ENCODE measurements around the gene RNF114. TPM values are rescaled to one million over a fixed set of nuclear protein-coding genes. Genes with fewer than 3 reads are reported as not detected.
"Not testable (repeated sequence)": the region's sequence is repeated elsewhere in the genome, so short reads cannot be mapped to it uniquely, and the experiment has no call there.

Gene RNF114
- total RNA-seq, 4 donors from 2014 or later, result 48.7 to 166 (median 103) TPM

- no peak overlapping the region for H3K4me3 ChIP-seq (ENCODE audit: low read depth, poor library complexity, severe bottlenecking)
- no peak for DNase-seq (ENCODE audit: low spot score in 2 of 2)
- 48 to 58% methylated on average over 11 of the region's 11 CpGs for WGBS, 2 donors
- TF ChIP-seq CTCF (IDR thresholded peaks at IDR 0.05) (no peak), POLR2A (IDR thresholded peaks at IDR 0.05) (no peak)
- intact Hi-C loops (cut with DNase I; ENCODE audit: low total_unique reads), result no loop called here
Observed at GRCh38 chr20:49892817-49893216, 43.4 kb upstream of the RNF114 start.

- no peak overlapping the region for H3K4me3 ChIP-seq (ENCODE audit: low read depth, poor library complexity, severe bottlenecking)
- WGBS, 2 donors, result 71 to 72% methylated on average over 12 of the region's 12 CpGs
- intact Hi-C loops (cut with DNase I; ENCODE audit: low total_unique reads), result no loop called here
- DNase-seq (ENCODE audit: low spot score in 2 of 2), result no peak
- no peak for TF ChIP-seq CTCF (IDR thresholded peaks at IDR 0.05)
- no peak for TF ChIP-seq POLR2A (IDR thresholded peaks at IDR 0.05)
Observed at GRCh38 chr20:49893242-49894072, 42.7 kb upstream of the RNF114 start.

- TF ChIP-seq POLR2A (IDR thresholded peaks at IDR 0.05) (no peak), CTCF (IDR thresholded peaks at IDR 0.05) (no peak)
- intact Hi-C loops (cut with DNase I; ENCODE audit: low total_unique reads), result no loop called here
- no peak for DNase-seq (ENCODE audit: low spot score in 2 of 2)
- WGBS, 2 donors, result 77 to 79% methylated on average over 6 of the region's 6 CpGs
- no peak overlapping the region for H3K4me3 ChIP-seq (ENCODE audit: low read depth, poor library complexity, severe bottlenecking)
Observed at GRCh38 chr20:49894073-49894470, 42.1 kb upstream of the RNF114 start.

- H3K4me3 ChIP-seq (ENCODE audit: low read depth, poor library complexity, severe bottlenecking); DNase-seq (ENCODE audit: low spot score in 2 of 2); intact Hi-C loops (cut with DNase I; ENCODE audit: low total_unique reads): not testable (repeated sequence)
- 82 to 86% methylated on average over 7 of the region's 7 CpGs for WGBS, 2 donors
Observed at GRCh38 chr20:49895474-49896093, 40.6 kb upstream of the RNF114 start.

GRCh38 chr20:49896204-49896603 is 40.0 kb upstream of the RNF114 start:
- no peak overlapping the region for H3K4me3 ChIP-seq (ENCODE audit: low read depth, poor library complexity, severe bottlenecking)
- TF ChIP-seq POLR2A (IDR thresholded peaks at IDR 0.05) (no peak), CTCF (IDR thresholded peaks at IDR 0.05) (no peak)
- intact Hi-C loops (cut with DNase I; ENCODE audit: low total_unique reads), result no loop called here
- WGBS, 2 donors, result 72 to 80% methylated on average over 6 of the region's 6 CpGs
- DNase-seq (ENCODE audit: low spot score in 2 of 2), result no peak

- 80 to 82% methylated on average over 10 of the region's 10 CpGs for WGBS, 2 donors
- no peak for TF ChIP-seq CTCF (IDR thresholded peaks at IDR 0.05)
- TF ChIP-seq POLR2A (IDR thresholded peaks at IDR 0.05), result no peak
- DNase-seq (ENCODE audit: low spot score in 2 of 2), result no peak
- H3K4me3 ChIP-seq (ENCODE audit: low read depth, poor library complexity, severe bottlenecking), result no peak overlapping the region
- intact Hi-C loops (cut with DNase I; ENCODE audit: low total_unique reads), result no loop called here
Observed at GRCh38 chr20:49899541-49900383, 36.4 kb upstream of the RNF114 start.

All from lower leg skin (tissue), 4 donors.